Renal cortical epithelial cell (primary cell): ENCODE measurements around the gene UAP1L1. TPM values are rescaled to one million over a fixed set of nuclear protein-coding genes. Genes with fewer than 3 reads are reported as not detected.

Experiments used
- DNase-seq: peaks from one replicate; pipeline ENCODE4 v3.0.0-alpha.2; 2011; ENCODE audit warnings: low read depth
- total RNA-seq: library from RNA; depleted of rRNA; stranded (reverse); fragments of >200 nt; gene quantifications from 2 replicates; pipeline ENCODE4 v1.2.3, GENCODE V29; 2014

The UAP1L1 gene
- total RNA-seq, 1 donor from 2014 or later: 7.1 TPM

DNA sequence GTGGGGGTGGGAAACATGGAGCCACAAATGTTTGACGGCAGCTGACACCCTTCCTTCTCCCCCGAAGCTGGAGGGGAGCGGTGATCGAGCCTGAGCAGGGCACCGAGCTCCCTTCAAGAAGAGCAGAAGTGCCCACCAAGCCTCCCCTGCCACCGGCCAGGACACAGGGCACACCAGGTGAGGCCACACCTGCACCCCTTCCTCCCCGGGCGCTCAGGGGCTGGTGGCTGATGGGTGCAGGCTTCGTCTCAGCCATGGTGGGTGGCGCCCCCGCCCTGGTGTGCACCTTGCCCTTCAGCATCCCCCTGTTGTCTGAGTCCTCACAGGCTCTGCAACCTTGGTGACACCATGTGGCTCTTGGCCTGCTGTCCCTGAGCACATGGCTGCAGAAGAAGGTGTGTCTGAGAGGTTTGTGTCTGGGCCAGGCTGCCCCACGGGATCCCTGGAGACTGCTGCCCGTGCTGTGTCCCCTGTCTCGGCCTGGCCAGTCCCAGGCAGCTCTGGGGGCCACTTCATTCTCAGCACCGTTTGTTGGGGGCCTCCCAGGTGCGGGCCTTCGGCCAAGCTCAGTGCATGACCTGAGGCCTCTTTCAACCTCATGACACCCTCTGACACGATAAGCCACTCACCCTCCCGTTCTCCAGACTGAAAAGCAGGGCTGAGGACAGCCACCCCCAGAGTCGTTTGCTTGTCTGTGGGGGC is 20.6 kb downstream of the UAP1L1 start:
- DNase-seq: no peak

- DNase-seq: no peak
Observed at GRCh38 chr9:137099231-137099630, 21.9 kb downstream of the UAP1L1 start.

- no peak for DNase-seq
Observed at GRCh38 chr9:137103206-137103999, 26.1 kb downstream of the UAP1L1 start.

GRCh38 chr9:137105814-137106661 is 28.7 kb downstream of the UAP1L1 start:
- no peak for DNase-seq

- no peak for DNase-seq
Observed at GRCh38 chr9:137106662-137107250, 29.4 kb downstream of the UAP1L1 start.

GRCh38 chr9:137107312-137107921 is 30.1 kb downstream of the UAP1L1 start:
- DNase-seq: no peak

- DNase-seq: no peak
Observed at GRCh38 chr9:137107982-137108381, 30.7 kb downstream of the UAP1L1 start.

GRCh38 chr9:137108608-137109249 is 31.4 kb downstream of the UAP1L1 start:
- DNase-seq: no peak

DNA sequence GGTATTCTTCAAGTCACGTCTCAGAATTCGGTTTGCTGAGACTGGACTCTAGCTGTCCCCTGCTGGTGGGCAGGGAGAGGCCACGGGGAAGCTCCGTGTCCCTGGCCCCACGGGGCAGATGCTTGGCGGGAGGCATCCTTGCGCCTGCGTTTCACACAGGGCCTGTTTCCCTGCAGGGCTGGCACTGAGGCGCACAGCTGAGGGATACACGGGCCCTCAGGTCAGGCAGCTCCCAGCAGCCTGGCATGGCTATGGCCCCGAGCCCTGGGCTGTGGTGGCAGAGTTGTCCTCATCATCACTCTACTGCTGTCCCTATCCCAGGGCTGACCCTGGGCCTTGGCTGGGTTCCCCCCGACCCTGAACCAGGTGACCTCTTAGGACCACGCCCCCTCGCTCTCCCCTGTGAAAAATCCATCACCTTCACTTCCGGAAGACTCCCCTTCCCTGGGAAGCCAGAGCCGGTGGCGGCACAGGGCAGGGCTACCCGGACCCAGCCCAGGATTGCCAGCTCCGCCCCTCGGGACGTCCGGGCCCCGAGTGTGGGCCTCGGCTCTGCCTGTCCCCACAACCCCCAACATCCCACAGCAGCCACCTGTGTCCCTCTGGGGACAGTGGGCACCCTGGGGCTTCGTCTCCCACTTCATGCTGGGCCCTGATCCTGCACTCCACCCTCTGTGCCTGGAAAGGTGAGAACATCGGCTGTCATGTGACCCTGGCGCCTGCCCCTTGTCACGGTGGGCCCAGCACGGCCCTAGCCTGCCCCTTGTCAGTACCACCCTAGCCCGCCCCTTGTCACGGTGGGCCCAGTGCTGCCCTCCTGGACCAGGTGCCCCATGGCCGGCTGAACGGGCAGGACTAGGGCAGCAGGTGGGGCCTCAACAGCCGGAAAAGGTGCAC is 32.2 kb downstream of the UAP1L1 start:
- no peak for DNase-seq

DNA sequence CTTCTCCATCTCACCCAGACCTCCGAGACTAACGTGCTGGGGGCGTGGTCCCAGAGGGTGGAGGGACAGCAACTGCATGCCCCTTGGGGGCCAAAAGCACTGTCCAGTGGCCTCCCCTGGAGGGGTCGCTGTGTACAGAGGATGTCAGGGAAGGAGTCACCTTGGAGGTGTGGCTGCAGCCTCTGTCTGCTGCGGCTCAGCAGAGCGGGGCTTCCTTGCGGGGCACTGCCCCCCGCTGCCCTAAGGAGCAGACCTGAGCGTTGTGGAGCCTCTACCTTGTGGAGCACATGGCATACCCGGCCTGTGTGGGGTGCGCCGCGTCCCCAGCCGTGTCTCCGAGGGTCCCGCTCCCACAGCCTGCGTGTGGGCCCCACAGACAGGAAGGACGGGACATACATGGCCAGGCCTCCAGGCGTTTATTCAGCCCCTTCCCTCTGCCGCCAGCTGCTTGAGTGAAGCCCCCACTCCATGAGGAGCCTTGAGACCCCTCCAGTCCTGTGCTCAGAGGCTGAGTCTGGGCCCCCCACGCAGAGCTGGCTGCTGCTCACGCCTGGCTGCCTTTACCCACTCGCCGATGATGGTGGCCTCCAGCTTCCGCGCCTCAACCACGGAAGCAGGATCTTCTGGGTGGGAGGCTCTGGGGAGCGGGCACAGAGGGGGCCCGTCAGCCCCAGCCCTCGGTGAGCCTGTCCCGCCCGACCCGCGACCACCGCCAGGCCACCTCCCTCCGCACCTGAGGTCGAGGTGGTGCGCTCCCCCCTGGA is 33.0 kb downstream of the UAP1L1 start:
- no peak for DNase-seq

DNA sequence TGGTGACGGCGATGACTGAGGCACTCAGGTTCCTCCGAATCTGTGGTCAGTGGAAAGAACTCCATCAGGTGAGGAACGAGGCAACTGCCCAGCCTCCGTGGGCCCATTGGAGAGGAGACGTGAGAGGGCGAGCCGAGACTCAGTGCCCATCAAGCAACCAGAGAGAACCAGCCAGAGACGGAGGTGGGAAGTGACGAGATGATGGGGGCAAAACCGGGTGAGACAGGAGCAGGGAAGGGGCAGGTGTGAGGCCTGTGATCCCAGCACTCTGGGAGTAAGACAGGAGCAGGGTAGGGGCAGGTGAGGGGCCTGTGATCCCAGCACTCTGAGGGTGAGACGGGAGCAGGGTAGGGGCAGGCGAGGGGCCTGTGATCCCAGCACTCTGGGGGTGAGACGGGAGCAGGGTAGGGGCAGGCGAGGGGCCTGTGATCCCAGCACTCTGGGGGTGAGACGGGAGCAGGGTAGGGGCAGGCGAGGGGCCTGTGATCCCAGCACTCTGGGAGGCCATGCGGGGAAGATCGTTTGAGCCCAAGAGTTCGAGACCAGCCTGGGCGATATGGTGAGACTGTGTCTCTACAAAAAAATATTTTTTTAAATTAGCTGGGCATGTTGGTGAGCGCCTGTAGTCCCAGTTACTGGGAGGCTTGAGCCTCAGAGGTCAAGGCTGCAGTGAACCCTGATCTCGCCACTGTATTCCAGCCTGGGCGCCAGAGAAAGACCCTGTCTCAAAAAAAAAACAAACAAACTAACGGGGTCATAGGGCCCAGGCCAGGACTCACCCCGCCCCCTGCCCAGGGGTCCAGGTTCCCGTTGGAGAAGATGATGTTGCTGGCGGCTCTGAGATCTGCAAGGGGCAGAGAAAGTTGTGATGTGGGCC is 33.8 kb downstream of the UAP1L1 start:
- DNase-seq: no peak

- no peak for DNase-seq
Observed at GRCh38 chr9:137111788-137112563, 34.7 kb downstream of the UAP1L1 start.

DNA sequence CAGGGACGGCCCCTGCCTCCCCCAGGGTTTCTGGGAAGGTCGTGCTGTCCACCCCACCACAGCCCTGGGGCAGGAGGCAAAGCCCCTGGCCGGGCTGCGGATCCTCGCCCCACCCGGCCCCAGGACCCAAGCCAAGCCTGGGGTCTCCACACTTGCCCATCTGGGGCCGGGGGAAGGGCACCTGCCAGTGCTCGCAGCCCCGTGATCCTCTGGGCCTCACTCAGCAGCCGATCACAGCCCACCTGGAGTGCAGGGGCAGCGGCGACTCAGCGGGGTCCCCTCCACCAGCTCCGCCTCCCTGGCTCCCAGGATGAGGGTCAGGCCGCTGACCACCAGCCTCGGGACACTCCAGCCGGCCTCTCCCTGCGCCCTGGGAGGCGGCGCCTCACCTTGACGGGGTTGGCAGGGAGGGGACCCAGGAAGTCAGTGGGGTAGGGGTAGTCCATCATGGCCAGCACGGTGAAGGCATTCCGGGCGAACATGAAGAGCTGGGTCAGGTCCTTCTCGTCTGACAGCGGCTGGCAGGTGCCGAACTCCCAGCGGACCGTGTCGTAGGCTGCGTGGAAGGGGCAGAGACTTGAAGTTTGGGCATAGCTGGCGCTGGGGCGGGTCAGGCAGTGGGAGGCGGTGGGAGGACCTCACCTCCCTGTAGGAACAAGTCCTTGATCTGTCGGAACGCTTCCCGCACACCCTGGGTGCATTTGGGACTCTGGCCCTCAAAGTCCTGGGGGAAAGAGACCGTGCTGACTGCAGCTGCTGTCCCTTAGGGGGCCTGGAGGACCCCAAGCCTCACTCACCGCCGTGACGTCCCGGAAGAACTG is 35.5 kb downstream of the UAP1L1 start:
- no peak for DNase-seq

- DNase-seq: no peak
Observed at GRCh38 chr9:137113385-137114159, 36.3 kb downstream of the UAP1L1 start.

GRCh38 chr9:137114220-137114612 is 36.9 kb downstream of the UAP1L1 start:
- DNase-seq: no peak
